ENCODE data around the gene ZNF211.

DNA sequence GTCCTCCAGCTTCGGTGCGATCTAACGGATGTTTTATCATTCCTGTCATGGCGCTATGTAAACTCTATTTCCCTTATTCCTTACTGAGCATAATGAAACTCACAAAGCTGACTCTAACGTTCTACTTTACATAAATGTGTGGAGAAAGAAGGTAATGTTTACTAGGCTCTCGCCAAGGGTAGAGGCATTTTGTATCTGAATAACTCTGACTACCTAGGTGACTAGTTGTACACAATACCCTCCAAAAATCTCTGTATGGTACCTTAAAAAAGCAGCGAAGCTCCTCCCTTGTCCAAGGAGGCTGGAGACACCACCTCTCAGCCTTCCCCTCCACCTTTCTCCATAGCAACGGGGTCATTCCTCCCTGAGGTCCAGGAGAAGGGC, 33.6 kb upstream of the ZNF211 start:
- TF ChIP-seq, protein P1, sequence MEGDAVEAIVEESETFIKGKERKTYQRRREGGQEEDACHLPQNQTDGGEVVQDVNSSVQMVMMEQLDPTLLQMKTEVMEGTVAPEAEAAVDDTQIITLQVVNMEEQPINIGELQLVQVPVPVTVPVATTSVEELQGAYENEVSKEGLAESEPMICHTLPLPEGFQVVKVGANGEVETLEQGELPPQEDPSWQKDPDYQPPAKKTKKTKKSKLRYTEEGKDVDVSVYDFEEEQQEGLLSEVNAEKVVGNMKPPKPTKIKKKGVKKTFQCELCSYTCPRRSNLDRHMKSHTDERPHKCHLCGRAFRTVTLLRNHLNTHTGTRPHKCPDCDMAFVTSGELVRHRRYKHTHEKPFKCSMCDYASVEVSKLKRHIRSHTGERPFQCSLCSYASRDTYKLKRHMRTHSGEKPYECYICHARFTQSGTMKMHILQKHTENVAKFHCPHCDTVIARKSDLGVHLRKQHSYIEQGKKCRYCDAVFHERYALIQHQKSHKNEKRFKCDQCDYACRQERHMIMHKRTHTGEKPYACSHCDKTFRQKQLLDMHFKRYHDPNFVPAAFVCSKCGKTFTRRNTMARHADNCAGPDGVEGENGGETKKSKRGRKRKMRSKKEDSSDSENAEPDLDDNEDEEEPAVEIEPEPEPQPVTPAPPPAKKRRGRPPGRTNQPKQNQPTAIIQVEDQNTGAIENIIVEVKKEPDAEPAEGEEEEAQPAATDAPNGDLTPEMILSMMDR (IDR thresholded peaks at IDR 0.05), result no peak
- no peak for TF ChIP-seq POLR2A (IDR thresholded peaks at IDR 0.05)
